Hematopoietic multipotent progenitor cell treated with erythropoietin and hydrocortisone succinate and interleukin-3 and kit ligand, for 8 days (in vitro differentiated cells): ENCODE measurements around the gene ZCCHC2.

Experiments
- DNase-seq: peaks from one replicate; pipeline ENCODE4 v3.0.0-alpha.2; 2015

ZCCHC2 gene

GRCh38 chr18:62539284-62540165, 16.7 kb downstream of the ZCCHC2 start:
- no peak for DNase-seq

DNA sequence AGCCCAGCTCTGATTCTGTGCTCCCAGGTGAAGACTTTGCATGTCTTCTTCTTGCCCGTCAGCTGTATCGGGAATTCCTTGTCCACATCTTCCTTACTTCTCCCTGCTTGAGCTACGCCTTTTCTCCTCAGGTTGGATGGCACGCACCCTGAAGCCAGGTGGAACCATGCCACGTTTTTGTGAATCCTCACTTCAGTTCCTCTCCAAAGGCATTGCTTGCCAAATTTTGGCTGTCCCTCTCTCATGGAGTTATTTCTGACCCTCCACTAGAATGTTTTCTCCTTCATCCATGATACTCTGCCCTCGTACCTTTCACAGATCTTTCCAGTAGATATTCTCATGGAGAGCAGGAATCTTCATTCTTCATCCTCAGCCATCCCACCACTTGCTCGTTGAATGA, 20.2 kb downstream of the ZCCHC2 start:
- no peak for DNase-seq

- DNase-seq: no peak
These were observed 22.3 kb downstream of the ZCCHC2 start for GRCh38 chr18:62545098-62545497.

DNA sequence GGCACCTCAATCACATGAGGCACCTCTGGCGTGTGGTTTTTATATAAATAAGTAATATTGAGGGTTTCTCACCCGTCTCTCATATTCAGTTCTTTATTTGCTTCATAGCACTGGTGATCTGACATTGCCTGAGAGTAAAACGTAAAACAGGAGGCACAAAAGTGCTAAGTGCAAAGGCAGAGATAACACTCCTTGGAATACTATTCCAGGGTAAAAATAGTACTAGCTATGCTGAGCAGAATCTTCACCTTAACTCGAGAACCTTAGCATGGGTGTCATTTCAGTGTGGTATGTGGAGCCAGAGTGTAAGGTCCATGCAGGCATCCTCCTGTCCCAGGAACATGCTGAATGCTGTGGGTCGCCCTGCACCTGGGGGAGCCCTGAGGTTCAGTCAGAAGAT, 26.9 kb downstream of the ZCCHC2 start:
- DNase-seq: no peak

GRCh38 chr18:62550746-62551145, 27.9 kb downstream of the ZCCHC2 start:
- DNase-seq: no peak

DNA sequence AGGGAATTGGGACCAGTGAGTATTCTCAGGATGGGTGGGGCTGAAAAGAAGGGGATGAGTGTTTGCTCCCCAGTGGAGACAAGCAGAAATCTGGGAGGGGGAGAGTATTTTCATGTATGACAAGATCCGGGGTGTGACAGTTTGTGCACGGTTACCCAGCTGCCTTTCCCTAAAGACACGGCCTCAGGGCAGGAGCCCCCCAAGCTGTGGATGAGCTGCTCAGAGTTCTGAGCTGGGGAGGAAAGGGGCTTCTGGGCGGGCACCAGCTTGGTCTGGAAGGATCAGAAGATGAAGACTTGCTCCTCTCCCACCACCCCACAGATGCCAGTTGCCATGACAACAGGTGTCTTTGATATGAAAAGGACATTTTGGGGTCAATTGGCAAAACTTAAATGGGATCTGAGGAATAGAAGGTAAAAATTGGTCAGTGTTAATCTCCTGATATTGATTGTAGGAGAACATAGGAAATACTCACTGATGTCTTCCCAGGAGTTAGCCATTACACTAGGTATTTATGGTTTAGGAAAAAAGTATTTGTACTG, 29.2 kb downstream of the ZCCHC2 start:
- no peak for DNase-seq

GRCh38 chr18:62554061-62554815, 31.4 kb downstream of the ZCCHC2 start:
- DNase-seq: no peak

DNA sequence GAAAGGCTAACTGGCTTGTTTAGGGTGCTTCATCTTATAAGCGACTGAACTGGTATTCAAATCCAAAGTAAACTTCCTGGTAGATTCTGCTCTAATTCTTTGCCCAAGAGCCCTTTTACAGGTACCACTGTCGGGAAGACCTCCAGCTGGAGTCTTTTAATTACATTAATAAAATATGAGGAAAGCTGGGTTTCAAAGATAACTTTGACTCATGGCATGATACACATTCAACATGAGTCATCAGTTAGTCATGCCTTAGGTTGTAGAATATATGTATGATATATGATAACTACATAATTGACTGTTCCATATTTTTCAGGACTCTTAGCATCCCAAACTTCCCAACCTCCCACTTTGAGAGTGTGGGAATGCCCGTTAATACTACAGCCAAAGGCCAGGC, 32.3 kb downstream of the ZCCHC2 start:
- DNase-seq: peak; percentile 62

- DNase-seq: no peak
These were observed 33.6 kb downstream of the ZCCHC2 start for GRCh38 chr18:62556397-62556796.

GRCh38 chr18:62558015-62558663, 35.3 kb downstream of the ZCCHC2 start:
- DNase-seq: no peak

DNA sequence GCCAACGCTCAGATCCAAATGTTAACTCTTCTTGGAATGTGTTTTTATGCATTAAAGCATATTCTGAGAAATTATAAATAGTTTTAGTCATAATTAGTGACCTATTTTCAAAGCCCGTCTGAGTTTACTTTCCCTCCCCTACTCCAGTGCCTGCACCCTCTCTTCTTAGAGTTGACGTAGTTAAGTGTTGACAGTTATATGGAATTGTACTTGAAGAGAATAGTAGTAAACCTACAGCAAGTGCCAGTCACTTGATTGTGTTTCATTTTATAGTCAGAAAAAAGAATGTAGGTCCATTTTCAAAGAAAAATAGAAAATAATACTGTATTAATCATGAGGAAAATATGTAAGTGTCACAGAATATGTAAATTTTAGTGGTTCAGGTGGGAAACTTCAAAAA, 41.2 kb downstream of the ZCCHC2 start:
- no peak for DNase-seq

DNA sequence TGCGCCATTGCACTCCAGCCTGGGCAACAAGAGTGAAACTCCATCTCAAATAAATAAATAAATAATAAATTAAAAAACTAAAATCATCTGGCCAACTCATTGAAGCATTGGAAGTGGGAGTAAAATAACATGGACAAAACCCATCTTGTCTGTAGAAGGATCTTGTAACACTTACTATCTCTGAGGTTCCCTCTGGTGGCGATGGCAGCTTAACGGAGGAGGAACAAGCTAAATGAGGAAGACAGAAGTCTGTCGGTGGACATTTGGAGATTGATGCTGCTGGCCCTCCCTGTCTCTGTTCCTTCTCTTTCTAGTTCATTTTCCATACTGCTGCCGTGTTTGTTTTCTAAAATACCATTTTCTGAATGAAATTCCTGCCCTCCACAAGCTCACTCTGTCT, 43.4 kb downstream of the ZCCHC2 start:
- DNase-seq: peak; percentile 52

DNA sequence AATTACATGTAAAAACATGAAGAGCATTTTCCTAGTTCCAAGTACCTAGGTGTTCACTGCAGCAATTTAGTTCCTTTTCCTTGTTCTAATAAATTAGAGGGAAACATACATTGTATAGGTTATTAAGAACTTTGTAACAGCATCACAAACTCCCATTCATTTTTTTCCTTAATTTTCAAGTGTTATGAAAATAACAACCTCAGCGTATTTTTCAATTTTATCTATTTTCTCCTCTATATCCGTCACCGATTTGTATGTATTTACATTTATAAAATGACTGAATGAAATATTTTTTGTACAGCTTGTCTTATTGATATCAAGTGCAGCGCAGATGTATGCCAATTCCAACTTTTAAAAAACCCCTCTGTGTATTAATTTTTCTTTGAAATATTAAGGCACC, 44.0 kb downstream of the ZCCHC2 start:
- no peak for DNase-seq

DNA sequence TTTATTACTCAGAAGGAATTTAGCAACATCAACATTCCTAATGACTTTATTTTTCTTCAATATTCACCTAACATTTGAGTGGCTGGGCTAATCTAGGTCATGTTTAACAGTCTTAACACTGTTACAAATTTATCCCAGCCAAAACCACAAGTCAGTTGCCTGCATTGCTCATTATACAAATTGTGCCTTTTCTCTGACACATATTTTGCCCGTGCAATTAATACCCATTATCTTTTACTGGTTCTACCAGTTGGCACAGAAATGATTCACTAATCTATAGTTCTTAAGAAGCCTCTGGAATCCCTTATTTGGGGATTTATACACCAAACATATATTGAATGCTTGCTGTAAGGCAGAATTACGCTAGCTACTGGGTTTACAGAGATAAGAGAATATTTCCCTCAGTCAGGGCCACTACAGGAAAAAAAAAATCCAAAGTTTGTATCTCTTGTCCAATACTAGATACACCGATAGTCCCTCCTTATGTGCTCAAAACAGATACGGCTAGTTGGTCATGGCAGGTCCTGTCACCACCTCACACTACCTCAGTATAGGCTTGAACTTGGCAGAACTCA, 46.3 kb downstream of the ZCCHC2 start:
- peak; percentile 66 for DNase-seq

DNA sequence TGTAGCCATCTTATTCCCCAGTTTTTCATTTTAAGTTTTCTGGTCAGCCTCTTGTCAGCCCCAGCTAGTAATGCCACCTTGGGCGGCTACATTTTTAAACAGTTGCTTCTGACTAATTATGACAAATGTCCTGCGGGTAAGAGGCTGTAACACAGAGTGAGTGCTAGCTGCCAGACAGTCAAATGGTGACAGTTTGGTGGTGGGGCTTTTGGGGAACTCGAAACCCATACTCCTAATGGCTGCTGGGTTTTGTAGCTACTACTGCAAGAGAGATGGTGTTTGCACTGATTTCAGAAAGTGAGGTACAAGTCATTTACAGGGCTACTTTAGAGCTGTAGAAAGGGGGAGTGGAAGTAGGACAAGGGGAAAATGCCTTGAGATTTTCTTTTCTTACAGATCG, 48.2 kb downstream of the ZCCHC2 start:
- DNase-seq: no peak

DNA sequence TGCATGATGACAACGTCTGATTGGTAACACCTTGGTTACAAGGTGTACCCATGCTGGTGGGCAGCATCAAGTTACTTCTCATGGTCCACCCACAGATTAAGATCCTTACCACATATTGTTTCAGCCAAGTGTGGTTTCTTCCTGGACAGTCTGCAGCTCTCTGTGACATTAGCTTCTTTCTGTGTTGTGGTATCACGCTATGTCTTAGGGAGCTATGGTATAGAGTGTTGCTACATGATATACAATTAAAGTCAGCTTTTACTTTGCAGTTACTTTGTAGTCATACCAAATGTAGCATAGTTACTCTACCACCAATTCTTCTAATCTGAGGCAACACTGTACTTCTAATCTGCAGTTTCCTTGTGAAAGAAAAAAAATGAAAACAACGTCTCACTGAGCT, 48.8 kb downstream of the ZCCHC2 start:
- no peak for DNase-seq

DNA sequence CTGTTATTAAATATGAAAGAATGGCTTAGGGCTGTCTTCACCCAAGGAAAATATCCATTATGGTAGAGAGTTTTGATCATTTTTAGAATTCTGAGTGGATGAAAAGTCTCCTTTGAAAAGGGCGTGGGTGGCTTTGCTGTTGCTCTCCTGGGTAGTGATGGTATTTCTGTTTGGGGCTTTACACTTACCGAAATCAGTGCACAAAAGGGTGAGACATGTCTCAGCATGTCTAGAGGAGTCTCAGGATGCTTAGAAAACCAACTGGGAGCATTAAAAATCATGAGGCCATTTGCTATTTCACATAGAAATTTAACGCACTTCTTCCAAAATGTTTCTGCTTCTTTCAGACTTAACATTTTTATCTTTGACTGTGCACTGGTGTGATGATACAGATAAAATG, 49.6 kb downstream of the ZCCHC2 start:
- DNase-seq: no peak

DNA sequence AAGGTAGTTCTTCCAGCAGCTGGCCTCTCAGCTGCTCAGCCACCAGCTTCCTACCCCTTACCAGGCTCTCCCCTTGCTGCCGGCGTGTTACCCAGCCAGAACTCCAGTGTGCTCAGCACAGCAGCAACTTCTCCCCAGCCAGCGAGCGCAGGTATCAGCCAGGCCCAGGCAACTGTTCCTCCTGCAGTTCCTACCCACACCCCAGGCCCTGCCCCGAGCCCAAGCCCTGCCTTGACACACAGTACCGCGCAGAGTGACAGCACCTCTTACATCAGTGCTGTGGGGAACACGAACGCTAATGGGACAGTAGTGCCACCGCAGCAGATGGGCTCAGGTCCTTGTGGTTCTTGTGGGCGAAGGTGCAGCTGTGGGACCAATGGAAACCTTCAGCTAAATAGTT, 52.0 kb downstream of the ZCCHC2 start:
- no peak for DNase-seq

GRCh38 chr18:62576271-62576670, 53.4 kb downstream of the ZCCHC2 start:
- DNase-seq: no peak

DNA sequence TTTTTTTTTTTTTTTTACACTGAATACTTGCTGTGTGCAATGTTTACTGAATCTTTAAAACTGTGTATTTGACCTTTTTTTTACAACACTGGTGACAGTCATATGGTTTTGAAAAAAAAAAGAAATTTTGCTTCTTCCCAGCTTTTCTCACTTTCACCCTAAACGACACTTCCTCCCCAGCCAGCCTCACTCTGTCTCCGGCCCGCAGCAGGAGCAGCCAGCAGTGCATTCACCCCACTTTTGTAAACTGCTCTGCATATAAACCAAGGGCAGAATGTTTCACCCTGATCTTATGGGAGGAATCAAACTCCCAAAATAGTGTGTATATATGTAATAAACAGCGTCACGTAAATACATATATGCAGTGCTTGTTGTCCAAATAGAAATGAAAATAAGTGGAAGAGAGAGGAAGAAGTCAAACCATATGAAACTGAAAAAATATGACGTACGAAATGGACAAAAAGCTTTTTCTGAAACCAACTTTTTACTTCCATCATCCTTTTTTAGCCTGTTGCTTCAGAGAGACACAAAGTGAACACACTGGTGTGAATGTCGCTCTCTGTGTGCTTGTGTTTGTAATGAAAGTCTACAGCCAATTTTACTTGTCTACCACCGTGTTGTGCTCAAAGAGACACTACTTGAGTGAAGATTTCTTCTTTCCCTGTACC, 54.2 kb downstream of the ZCCHC2 start:
- DNase-seq: no peak

GRCh38 chr18:62577765-62578164, 54.9 kb downstream of the ZCCHC2 start:
- no peak for DNase-seq

- no peak for DNase-seq
These were observed 56.2 kb downstream of the ZCCHC2 start for GRCh38 chr18:62578980-62579511.
